ENCODE data around the gene MEF2D.

MEF2D gene

DNA sequence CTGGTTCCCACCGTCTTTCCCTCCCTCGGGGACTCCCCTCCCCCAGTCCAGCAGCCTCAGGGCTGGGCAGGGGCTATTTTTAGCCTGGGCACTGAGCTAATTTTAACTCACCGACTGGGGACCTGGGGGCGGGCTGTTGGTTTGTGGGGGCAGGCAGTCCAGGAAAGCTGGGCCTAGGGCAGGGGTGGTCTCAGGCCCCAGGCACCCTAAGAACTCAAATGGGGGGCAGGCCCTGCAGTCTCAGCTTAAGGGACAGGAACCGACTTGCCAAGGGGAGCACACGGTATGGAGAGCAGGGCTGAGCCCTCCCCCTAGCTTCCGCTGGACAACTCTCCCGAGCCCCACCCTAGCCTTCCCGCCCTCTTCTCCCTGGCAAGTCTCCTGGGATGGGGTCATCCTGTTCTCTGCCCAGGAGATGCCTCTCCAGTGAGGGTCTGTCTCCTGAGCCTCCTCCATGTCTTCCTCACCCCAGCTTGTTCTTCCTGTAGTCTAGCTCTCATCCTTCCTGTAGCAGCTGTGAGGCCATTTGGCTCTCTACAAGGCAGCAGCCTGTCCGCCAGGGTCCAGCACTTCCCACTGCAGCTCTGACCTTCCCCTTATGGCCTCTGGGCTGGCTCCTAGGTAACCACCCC is 10.1 kb downstream of the MEF2D start:
- Histone ChIP-seq H3K27me3 (ENCODE audit: control insufficient read depth in 5 of 5, insufficient read depth in 4 of 5, low read length in 5 of 5) (no peaks in the 10 kb centered on the region), H3K9ac (ENCODE audit: low read length in 5 of 5) (peak overlapping the region in 4 of 5 donors; percentile 14 to 57 (median 44)), H3K4me3 (ENCODE audit: low read depth in 1 of 5, low read length in 5 of 5) (peak overlapping the region; percentile 1 to 37 (median 27)), H3K4me1 (ENCODE audit: control insufficient read depth in 5 of 5, insufficient read depth in 5 of 5, low read length in 5 of 5) (peaks cover 46 to 76% (median 74%) of the 10 kb centered on the region in 5 donors), H3K36me3 (ENCODE audit: control insufficient read depth in 5 of 5, insufficient read depth in 5 of 5, low read length in 5 of 5) (peaks cover 0 to 7% (median 4%) of the 10 kb centered on the region in 5 donors), H3K27ac (ENCODE audit: low read depth, low read length) (peak overlapping the region; percentile 72), H3K9me3 (ENCODE audit: control insufficient read depth in 5 of 5, low read length in 5 of 5) (no peaks in the 10 kb centered on the region)

DNA sequence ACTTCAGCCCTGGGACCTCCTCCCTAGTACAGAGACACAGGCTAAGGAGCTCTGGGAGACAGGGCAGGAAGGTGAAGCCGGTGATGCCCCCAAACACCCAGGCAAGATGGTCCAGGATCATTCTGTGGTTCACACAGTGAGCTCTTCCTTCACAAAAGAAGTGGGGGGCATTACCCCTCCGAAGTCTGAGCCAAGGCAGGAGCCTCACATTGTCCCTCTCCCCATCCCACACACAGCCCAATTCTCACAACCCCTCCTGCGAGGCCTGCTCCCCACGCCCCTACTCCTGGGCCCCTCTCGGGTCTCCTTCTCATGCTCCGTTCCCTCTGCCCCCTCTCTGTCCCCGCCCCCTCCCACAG is 10.7 kb downstream of the MEF2D start:
- Histone ChIP-seq H3K9ac (ENCODE audit: low read length in 5 of 5) (peak overlapping the region; percentile 16 to 63 (median 56)), H3K36me3 (ENCODE audit: control insufficient read depth in 5 of 5, insufficient read depth in 5 of 5, low read length in 5 of 5) (peaks cover 0 to 7% (median 4%) of the 10 kb centered on the region in 5 donors), H3K4me1 (ENCODE audit: control insufficient read depth in 5 of 5, insufficient read depth in 5 of 5, low read length in 5 of 5) (peaks cover 46 to 73% (median 72%) of the 10 kb centered on the region in 5 donors), H3K9me3 (ENCODE audit: control insufficient read depth in 5 of 5, low read length in 5 of 5) (no peaks in the 10 kb centered on the region), H3K27ac (ENCODE audit: low read depth, low read length) (peak overlapping the region; percentile 72), H3K4me3 (ENCODE audit: low read depth in 1 of 5, low read length in 5 of 5) (peak overlapping the region in 4 of 5 donors; percentile 1 to 31 (median 10)), H3K27me3 (ENCODE audit: control insufficient read depth in 5 of 5, insufficient read depth in 4 of 5, low read length in 5 of 5) (no peaks in the 10 kb centered on the region)

DNA sequence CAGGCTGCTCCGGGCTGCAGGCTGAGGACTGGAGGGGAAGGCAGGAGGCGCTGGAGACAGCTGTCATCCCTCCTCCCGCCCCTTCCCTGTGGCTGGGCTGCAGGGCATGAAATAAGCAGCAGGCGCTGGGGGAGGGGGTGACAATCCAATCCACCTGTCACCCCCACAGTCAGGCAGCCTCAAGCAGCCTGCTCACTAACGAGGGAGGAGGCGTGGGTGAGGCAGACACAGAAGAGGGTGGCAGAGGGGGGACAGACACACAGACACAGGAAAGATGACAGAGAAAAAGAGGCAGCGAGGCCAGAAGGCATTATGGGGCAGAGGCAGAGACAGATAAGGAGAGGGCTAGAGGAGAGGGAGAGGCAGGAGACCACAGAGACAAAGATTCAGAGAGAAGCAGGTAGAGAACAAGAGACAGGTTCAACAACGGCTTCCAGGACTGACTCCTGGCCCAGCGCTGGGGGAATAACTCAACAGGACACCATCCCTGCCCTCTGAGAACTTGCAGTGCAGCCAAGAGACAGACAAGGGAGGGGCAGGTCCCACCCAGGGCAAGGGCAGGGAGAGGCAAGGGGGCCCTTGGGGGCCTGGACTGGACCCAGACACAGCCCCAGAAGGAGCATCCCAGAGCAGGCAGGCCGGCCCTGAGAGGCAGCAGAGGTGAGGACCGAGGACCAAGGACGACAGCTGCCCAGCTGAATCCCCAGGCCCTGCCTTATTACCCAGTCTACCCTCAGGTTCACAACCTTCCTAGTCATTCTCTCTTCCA is 11.2 kb downstream of the MEF2D start:
- Histone ChIP-seq H3K36me3 (ENCODE audit: control insufficient read depth in 5 of 5, insufficient read depth in 5 of 5, low read length in 5 of 5) (peaks cover 0 to 5% (median 3%) of the 10 kb centered on the region in 5 donors), H3K27ac (ENCODE audit: low read depth, low read length) (peak overlapping the region; percentile 72), H3K9me3 (ENCODE audit: control insufficient read depth in 5 of 5, low read length in 5 of 5) (no peaks in the 10 kb centered on the region), H3K4me1 (ENCODE audit: control insufficient read depth in 5 of 5, insufficient read depth in 5 of 5, low read length in 5 of 5) (peaks cover 41 to 73% (median 71%) of the 10 kb centered on the region in 5 donors), H3K27me3 (ENCODE audit: control insufficient read depth in 5 of 5, insufficient read depth in 4 of 5, low read length in 5 of 5) (no peaks in the 10 kb centered on the region), H3K9ac (ENCODE audit: low read length in 5 of 5) (peak overlapping the region; percentile 16 to 63 (median 56)), H3K4me3 (ENCODE audit: low read depth in 1 of 5, low read length in 5 of 5) (peak overlapping the region in 2 of 5 donors; percentile 8 to 31)

DNA sequence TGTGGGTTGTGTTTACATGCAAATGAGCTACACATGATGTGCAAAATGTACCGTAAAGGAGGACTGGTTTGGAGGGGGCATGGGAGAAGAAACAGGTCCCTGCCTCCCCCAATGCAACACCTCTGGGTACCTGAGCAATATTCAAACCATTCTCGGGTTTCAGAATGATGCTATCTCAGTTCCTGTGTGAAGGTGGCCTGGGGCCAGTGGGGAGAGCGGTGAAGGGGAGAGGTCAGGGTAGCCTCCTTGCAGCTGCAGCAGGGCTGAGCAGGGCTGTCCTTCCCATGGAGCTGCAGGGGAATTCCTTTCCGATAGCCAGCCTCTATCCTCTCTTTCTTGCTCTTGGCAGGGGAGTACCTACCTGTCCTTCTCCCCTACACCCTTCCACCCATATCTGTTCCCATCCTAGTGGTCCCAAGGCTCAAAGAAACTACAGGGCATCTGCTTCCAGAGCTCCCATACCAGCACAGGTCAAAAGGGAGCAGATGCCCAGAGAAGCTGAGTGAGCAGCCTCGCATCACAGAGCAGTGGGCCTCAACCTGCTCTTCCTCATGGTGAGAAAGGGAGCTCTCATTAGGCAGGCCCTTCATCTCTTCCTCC is 11.9 kb downstream of the MEF2D start:
- H3K27ac ChIP-seq (ENCODE audit: low read depth, low read length), result no peak overlapping the region

GRCh38 chr1:156487862-156488261 is 12.7 kb downstream of the MEF2D start:
- Histone ChIP-seq H3K4me1 (ENCODE audit: control insufficient read depth in 5 of 5, insufficient read depth in 5 of 5, low read length in 5 of 5) (peaks cover 31 to 71% (median 63%) of the 10 kb centered on the region in 5 donors), H3K36me3 (ENCODE audit: control insufficient read depth in 5 of 5, insufficient read depth in 5 of 5, low read length in 5 of 5) (peaks cover 0 to 12% (median 8%) of the 10 kb centered on the region in 5 donors), H3K9me3 (ENCODE audit: control insufficient read depth in 5 of 5, low read length in 5 of 5) (no peaks in the 10 kb centered on the region), H3K27me3 (ENCODE audit: control insufficient read depth in 5 of 5, insufficient read depth in 4 of 5, low read length in 5 of 5) (no peaks in the 10 kb centered on the region), H3K27ac (ENCODE audit: low read depth, low read length) (peak overlapping the region; percentile 16), H3K9ac (ENCODE audit: low read length in 5 of 5) (no peak overlapping the region), H3K4me3 (ENCODE audit: low read depth in 1 of 5, low read length in 5 of 5) (no peak overlapping the region)

More for the DNA sequence above, 11.9 kb downstream of the MEF2D start:
- Histone ChIP-seq H3K36me3 (ENCODE audit: control insufficient read depth in 5 of 5, insufficient read depth in 5 of 5, low read length in 5 of 5) (peaks cover 0 to 5% (median 4%) of the 10 kb centered on the region in 5 donors), H3K9me3 (ENCODE audit: control insufficient read depth in 5 of 5, low read length in 5 of 5) (no peaks in the 10 kb centered on the region), H3K4me1 (ENCODE audit: control insufficient read depth in 5 of 5, insufficient read depth in 5 of 5, low read length in 5 of 5) (peaks cover 36 to 73% (median 67%) of the 10 kb centered on the region in 5 donors), H3K27me3 (ENCODE audit: control insufficient read depth in 5 of 5, insufficient read depth in 4 of 5, low read length in 5 of 5) (no peaks in the 10 kb centered on the region), H3K9ac (ENCODE audit: low read length in 5 of 5) (no peak overlapping the region), H3K4me3 (ENCODE audit: low read depth in 1 of 5, low read length in 5 of 5) (no peak overlapping the region)

- Histone ChIP-seq H3K27me3 (ENCODE audit: control insufficient read depth in 5 of 5, insufficient read depth in 4 of 5, low read length in 5 of 5) (no peaks in the 10 kb centered on the region), H3K4me1 (ENCODE audit: control insufficient read depth in 5 of 5, insufficient read depth in 5 of 5, low read length in 5 of 5) (peaks cover 21 to 60% (median 52%) of the 10 kb centered on the region in 5 donors), H3K9ac (ENCODE audit: low read length in 5 of 5) (peak overlapping the region in 1 of 5 donors; percentile 49), H3K4me3 (ENCODE audit: low read depth in 1 of 5, low read length in 5 of 5) (no peak overlapping the region), H3K36me3 (ENCODE audit: control insufficient read depth in 5 of 5, insufficient read depth in 5 of 5, low read length in 5 of 5) (peaks cover 0 to 24% (median 20%) of the 10 kb centered on the region in 5 donors), H3K9me3 (ENCODE audit: control insufficient read depth in 5 of 5, low read length in 5 of 5) (no peaks in the 10 kb centered on the region), H3K27ac (ENCODE audit: low read depth, low read length) (no peak overlapping the region)
Observed at GRCh38 chr1:156486421-156487344, 13.9 kb downstream of the MEF2D start.

DNA sequence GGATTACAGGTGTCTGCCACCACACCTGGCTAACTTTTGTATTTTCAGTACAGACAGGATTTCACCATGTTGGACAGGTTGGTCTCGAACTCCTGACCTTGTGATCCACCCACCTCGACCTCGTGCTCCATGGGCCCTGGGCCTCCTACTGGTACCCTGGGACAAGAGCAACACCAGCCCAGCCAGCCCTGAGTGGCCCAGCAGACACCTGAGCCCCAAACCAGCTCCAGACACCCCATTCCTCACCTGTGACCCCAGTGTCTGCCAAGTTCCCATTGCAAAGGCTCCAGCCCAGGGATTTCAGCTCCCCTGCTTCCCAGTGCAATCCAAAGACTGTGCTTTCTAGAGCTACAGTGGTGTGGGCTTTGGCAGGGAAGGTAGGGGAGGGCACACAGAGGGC is 14.6 kb downstream of the MEF2D start:
- Histone ChIP-seq H3K4me1 (ENCODE audit: control insufficient read depth in 5 of 5, insufficient read depth in 5 of 5, low read length in 5 of 5) (peaks cover 14 to 53% (median 47%) of the 10 kb centered on the region in 5 donors), H3K9me3 (ENCODE audit: control insufficient read depth in 5 of 5, low read length in 5 of 5) (no peaks in the 10 kb centered on the region), H3K9ac (ENCODE audit: low read length in 5 of 5) (no peak overlapping the region), H3K4me3 (ENCODE audit: low read depth in 1 of 5, low read length in 5 of 5) (no peak overlapping the region), H3K36me3 (ENCODE audit: control insufficient read depth in 5 of 5, insufficient read depth in 5 of 5, low read length in 5 of 5) (peaks cover 0 to 31% (median 27%) of the 10 kb centered on the region in 5 donors), H3K27ac (ENCODE audit: low read depth, low read length) (no peak overlapping the region), H3K27me3 (ENCODE audit: control insufficient read depth in 5 of 5, insufficient read depth in 4 of 5, low read length in 5 of 5) (no peaks in the 10 kb centered on the region)

- H3K9me3 ChIP-seq (ENCODE audit: control insufficient read depth in 5 of 5, low read length in 5 of 5), result no peaks in the 10 kb centered on the region
- H3K27ac ChIP-seq (ENCODE audit: low read depth, low read length), result no peak overlapping the region
- no peak overlapping the region for H3K4me3 ChIP-seq (ENCODE audit: low read depth in 1 of 5, low read length in 5 of 5)
- peaks cover 0 to 45% (median 41%) of the 10 kb centered on the region in 5 donors for H3K36me3 ChIP-seq (ENCODE audit: control insufficient read depth in 5 of 5, insufficient read depth in 5 of 5, low read length in 5 of 5)
- H3K4me1 ChIP-seq (ENCODE audit: control insufficient read depth in 5 of 5, insufficient read depth in 5 of 5, low read length in 5 of 5), result peaks cover 3 to 43% (median 39%) of the 10 kb centered on the region in 5 donors
- no peaks in the 10 kb centered on the region for H3K27me3 ChIP-seq (ENCODE audit: control insufficient read depth in 5 of 5, insufficient read depth in 4 of 5, low read length in 5 of 5)
- peak overlapping the region in 1 of 5 donors; percentile 12 for H3K9ac ChIP-seq (ENCODE audit: low read length in 5 of 5)
Observed at GRCh38 chr1:156484480-156485058, 16.0 kb downstream of the MEF2D start.

GRCh38 chr1:156483397-156483796 is 17.2 kb downstream of the MEF2D start:
- no peak overlapping the region for H3K4me3 ChIP-seq (ENCODE audit: low read depth in 1 of 5, low read length in 5 of 5)
- H3K9ac ChIP-seq (ENCODE audit: low read length in 5 of 5), result no peak overlapping the region
- no peak overlapping the region for H3K27ac ChIP-seq (ENCODE audit: low read depth, low read length)
- H3K36me3 ChIP-seq (ENCODE audit: control insufficient read depth in 5 of 5, insufficient read depth in 5 of 5, low read length in 5 of 5), result peaks cover 0 to 54% (median 47%) of the 10 kb centered on the region in 5 donors
- H3K4me1 ChIP-seq (ENCODE audit: control insufficient read depth in 5 of 5, insufficient read depth in 5 of 5, low read length in 5 of 5), result peaks cover 0 to 31% (median 27%) of the 10 kb centered on the region in 5 donors
- no peaks in the 10 kb centered on the region for H3K9me3 ChIP-seq (ENCODE audit: control insufficient read depth in 5 of 5, low read length in 5 of 5)
- no peaks in the 10 kb centered on the region for H3K27me3 ChIP-seq (ENCODE audit: control insufficient read depth in 5 of 5, insufficient read depth in 4 of 5, low read length in 5 of 5)

Data from subcutaneous abdominal adipose tissue (tissue), 5 donors.